ENCODE measurements around the gene MYO6. TPM values are rescaled to one million over a fixed set of nuclear protein-coding genes. Genes with fewer than 3 reads are reported as not detected.

MYO6 gene
- total RNA-seq, 4 donors from 2014 or later: 36.1 to 45.3 (median 39.1) TPM

DNA sequence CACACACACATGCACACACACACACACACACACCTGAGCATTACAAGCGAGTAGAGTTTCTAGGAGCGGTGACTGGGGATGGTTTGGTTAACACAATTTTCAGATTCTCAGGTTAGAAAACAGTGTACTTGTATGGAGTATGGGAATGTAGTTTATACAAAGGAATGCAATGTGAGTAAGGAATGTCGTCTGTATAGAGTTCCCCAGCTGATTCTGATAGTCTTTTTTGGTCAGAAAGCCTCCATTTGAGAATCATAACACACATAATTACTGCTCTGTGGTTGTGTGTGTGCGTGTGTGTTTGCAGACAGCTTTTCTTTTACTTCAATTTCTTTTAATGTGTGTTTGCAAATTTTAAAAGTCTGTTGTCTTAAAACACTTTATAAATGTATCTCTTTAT lies 93.2 kb downstream of the MYO6 start:
- peak overlapping the region in 1 of 3 donors; percentile 6 for H3K27ac ChIP-seq
- 88% methylated on average over 4 of the region's 4 CpGs for WGBS, 2 donors
- H3K36me3 ChIP-seq: no peaks in the 10 kb centered on the region
- no peak for TF ChIP-seq POLR2A (IDR thresholded peaks at IDR 0.05)
- TF ChIP-seq, protein P1, sequence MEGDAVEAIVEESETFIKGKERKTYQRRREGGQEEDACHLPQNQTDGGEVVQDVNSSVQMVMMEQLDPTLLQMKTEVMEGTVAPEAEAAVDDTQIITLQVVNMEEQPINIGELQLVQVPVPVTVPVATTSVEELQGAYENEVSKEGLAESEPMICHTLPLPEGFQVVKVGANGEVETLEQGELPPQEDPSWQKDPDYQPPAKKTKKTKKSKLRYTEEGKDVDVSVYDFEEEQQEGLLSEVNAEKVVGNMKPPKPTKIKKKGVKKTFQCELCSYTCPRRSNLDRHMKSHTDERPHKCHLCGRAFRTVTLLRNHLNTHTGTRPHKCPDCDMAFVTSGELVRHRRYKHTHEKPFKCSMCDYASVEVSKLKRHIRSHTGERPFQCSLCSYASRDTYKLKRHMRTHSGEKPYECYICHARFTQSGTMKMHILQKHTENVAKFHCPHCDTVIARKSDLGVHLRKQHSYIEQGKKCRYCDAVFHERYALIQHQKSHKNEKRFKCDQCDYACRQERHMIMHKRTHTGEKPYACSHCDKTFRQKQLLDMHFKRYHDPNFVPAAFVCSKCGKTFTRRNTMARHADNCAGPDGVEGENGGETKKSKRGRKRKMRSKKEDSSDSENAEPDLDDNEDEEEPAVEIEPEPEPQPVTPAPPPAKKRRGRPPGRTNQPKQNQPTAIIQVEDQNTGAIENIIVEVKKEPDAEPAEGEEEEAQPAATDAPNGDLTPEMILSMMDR (IDR thresholded peaks at IDR 0.05): no peak
- intact Hi-C loops (cut with DNase I): no loop called here
- no peak overlapping the region for H3K4me3 ChIP-seq (replicated peaks in 1 of 3)
- DNase-seq: no peak
- no peaks in the 10 kb centered on the region for H3K27me3 ChIP-seq
- H3K4me1 ChIP-seq: peaks cover 5 to 6% of the 10 kb centered on the region in 2 donors
- no peaks in the 10 kb centered on the region for H3K9me3 ChIP-seq

DNA sequence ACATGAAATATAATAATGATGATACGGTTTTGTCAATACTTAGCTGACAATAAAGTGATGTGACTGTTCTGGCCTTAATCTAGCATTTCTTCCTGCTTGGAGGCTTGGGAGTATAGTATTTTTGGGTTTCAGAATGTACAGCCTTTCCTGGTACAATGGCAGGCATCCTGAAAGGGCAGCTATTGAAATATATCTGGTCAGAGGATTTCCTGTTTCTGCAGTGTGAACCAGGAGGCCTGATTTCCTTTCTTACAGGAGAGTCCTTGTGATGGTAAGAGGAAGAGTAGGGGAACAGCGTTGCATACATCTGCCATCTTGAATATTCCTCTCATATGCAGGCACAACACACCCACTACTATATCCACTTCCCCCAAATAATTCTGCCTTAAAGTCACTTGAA lies 93.7 kb downstream of the MYO6 start:
- no peaks in the 10 kb centered on the region for H3K9me3 ChIP-seq
- H3K36me3 ChIP-seq: no peaks in the 10 kb centered on the region
- H3K27ac ChIP-seq: peak overlapping the region in 1 of 3 donors; percentile 6
- H3K4me1 ChIP-seq: peaks cover 5 to 6% of the 10 kb centered on the region in 2 donors
- no peak for TF ChIP-seq POLR2A (IDR thresholded peaks at IDR 0.05)
- TF ChIP-seq, protein P1 (IDR thresholded peaks at IDR 0.05): no peak
- 82 to 85% methylated on average over 2 of the region's 2 CpGs for WGBS, 2 donors
- no peaks in the 10 kb centered on the region for H3K27me3 ChIP-seq
- intact Hi-C loops (cut with DNase I): no loop called here
- H3K4me3 ChIP-seq (replicated peaks in 1 of 3): no peak overlapping the region
- no peak for DNase-seq

DNA sequence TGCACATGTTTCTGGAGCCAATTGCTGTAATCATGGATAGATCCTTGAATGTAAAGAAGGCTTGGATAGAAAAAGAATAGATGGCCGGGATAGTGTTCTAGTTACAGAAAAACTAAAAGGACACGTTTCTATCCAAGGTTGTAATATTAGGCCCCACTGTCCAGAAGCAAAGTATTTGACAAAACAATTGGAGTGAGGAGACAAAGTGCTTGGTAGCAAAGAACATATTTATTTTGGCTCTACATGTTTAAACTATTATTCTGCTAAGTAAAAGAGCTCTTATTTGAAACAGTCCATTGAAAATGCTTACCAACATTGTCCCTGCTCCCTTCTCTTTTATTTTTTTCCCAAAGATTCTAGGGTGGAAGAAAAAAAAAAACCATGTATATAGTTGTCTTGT lies 94.4 kb downstream of the MYO6 start:
- H3K27me3 ChIP-seq: no peaks in the 10 kb centered on the region
- H3K4me1 ChIP-seq: peaks cover 5 to 6% of the 10 kb centered on the region in 2 donors
- TF ChIP-seq POLR2A (IDR thresholded peaks at IDR 0.05): no peak
- TF ChIP-seq, protein P1 (IDR thresholded peaks at IDR 0.05): no peak
- H3K27ac ChIP-seq: no peak overlapping the region
- H3K9me3 ChIP-seq: no peaks in the 10 kb centered on the region
- 53 to 56% methylated on average over 2 of the region's 2 CpGs for WGBS, 2 donors
- no peak for DNase-seq
- H3K36me3 ChIP-seq: no peaks in the 10 kb centered on the region
- H3K4me3 ChIP-seq (replicated peaks in 1 of 3): no peak overlapping the region
- intact Hi-C loops (cut with DNase I): no loop called here

DNA sequence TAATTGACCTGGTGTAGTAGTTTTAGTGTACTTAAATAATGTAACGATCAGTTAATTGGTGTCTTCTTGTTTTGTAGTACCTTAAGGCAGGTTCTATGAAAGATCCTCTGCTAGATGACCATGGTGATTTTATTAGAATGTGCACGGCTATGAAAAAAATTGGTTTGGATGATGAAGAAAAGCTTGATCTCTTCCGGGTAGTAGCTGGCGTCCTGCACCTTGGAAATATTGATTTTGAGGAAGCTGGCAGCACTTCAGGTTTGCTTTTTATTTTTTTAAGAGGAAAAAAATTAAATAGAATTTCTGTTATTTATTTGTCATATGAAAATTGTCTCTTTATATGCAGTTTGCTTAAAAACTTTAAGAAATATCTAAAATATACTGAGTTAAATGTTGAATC lies 99.2 kb downstream of the MYO6 start:
- Histone ChIP-seq H3K4me3 (replicated peaks in 1 of 3) (no peak overlapping the region), H3K4me1 (peaks cover 10 to 11% of the 10 kb centered on the region in 2 donors), H3K9me3 (no peaks in the 10 kb centered on the region), H3K36me3 (no peaks in the 10 kb centered on the region), H3K27ac (no peak overlapping the region), H3K27me3 (no peaks in the 10 kb centered on the region)
- 93 to 96% methylated on average over 4 of the region's 4 CpGs for WGBS, 2 donors
- no peak for TF ChIP-seq POLR2A (IDR thresholded peaks at IDR 0.05)
- TF ChIP-seq, protein P1 (IDR thresholded peaks at IDR 0.05): no peak
- no peak for DNase-seq
- intact Hi-C loops (cut with DNase I): no loop called here

DNA sequence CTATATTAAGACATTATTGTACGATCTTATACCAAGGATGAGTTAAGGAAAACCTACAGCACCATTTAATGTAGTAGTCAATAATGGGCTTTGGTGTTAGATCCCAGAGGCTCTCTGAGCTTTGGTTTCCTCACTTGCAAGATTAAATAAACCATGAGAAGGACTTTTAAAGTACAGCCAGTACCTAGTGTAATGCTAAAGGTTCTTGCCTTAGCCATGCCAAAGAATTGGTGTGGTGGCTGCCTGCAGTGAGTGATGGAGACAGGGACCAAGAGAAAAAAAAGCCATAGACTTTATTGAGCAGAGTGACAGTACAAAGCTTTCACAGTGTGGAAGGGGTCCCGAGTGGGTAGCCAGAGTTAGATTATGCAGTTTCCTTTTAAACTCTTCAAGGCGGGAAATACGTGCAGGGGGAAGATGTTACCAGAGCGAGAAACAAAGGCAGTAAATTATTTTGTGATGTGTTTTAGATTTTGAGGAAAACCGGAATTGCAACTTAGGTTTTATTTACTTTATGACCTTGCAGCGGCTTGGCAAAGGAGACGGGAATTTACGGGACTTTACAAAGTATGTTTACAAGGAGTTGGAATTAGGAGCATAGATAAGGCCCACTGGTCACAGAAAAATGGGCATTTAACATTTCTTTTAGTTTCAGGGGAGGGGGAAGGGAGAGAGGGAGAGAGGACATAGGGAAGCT lies 100.4 kb downstream of the MYO6 start:
- H3K27me3 ChIP-seq: no peaks in the 10 kb centered on the region
- H3K36me3 ChIP-seq: no peaks in the 10 kb centered on the region
- peak; percentile 19 to 36 for DNase-seq
- peaks cover 10 to 11% of the 10 kb centered on the region in 2 donors for H3K4me1 ChIP-seq
- no peak for TF ChIP-seq POLR2A (IDR thresholded peaks at IDR 0.05)
- TF ChIP-seq, protein P1 (IDR thresholded peaks at IDR 0.05): no peak
- intact Hi-C loops (cut with DNase I): no loop called here
- H3K27ac ChIP-seq: peak overlapping the region; percentile 6 to 47 (median 40)
- WGBS, 2 donors: 51 to 65% methylated on average over 9 of the region's 9 CpGs
- no peaks in the 10 kb centered on the region for H3K9me3 ChIP-seq
- H3K4me3 ChIP-seq (replicated peaks in 1 of 3): no peak overlapping the region

Data from thyroid gland (tissue), 4 donors.